Fibroblast of lung (primary cell): ENCODE results near the gene CDYL.

Experiments used
- EZH2 ChIP-seq: IDR thresholded peaks from 2 replicates; pipeline ENCODE4 v1.5.1; 2012; ENCODE audit warnings: low read length, control low read depth, mild to moderate bottlenecking; ENCODE audit errors: missing control alignments
- TF ChIP-seq, protein P1 (sequence below), 2 donors: IDR thresholded peaks in 1 of 2; conservative IDR thresholded peaks in 1 of 2; 1 replicate in 1 of 2; 2 replicates in 1 of 2; pipeline ENCODE4 v1.5.1; 2011 to 2012; ENCODE audit warnings: low read length in 2 of 2, control low read depth in 1 of 2, inconsistent platforms in 1 of 2, low read depth in 1 of 2, mild to moderate bottlenecking in 1 of 2

GRCh38 chr6:4809999-4810918, 34.1 kb downstream of the CDYL start:
- TF ChIP-seq, protein P1, sequence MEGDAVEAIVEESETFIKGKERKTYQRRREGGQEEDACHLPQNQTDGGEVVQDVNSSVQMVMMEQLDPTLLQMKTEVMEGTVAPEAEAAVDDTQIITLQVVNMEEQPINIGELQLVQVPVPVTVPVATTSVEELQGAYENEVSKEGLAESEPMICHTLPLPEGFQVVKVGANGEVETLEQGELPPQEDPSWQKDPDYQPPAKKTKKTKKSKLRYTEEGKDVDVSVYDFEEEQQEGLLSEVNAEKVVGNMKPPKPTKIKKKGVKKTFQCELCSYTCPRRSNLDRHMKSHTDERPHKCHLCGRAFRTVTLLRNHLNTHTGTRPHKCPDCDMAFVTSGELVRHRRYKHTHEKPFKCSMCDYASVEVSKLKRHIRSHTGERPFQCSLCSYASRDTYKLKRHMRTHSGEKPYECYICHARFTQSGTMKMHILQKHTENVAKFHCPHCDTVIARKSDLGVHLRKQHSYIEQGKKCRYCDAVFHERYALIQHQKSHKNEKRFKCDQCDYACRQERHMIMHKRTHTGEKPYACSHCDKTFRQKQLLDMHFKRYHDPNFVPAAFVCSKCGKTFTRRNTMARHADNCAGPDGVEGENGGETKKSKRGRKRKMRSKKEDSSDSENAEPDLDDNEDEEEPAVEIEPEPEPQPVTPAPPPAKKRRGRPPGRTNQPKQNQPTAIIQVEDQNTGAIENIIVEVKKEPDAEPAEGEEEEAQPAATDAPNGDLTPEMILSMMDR (conservative IDR thresholded peaks at IDR 0.05 in 1 of 2, IDR thresholded peaks at IDR 0.05 in 1 of 2; ENCODE audit: low read depth in 1 of 2, low read length in 2 of 2): no peak
- TF ChIP-seq EZH2: no peak
